ENCODE results near the gene PRORP. TPM values are rescaled to one million over a fixed set of nuclear protein-coding genes. Genes with fewer than 3 reads are reported as not detected.

Gene PRORP
- total RNA-seq, 4 donors from 2014 or later = 23.6 to 45.4 (median 42.3) TPM

- Histone ChIP-seq H3K4me1 (no peaks in the 10 kb centered on the region), H3K27me3 (no peaks in the 10 kb centered on the region), H3K4me3 (replicated peaks in 1 of 3) (no peak overlapping the region), H3K36me3 (no peaks in the 10 kb centered on the region), H3K27ac (no peak overlapping the region), H3K9me3 (no peaks in the 10 kb centered on the region)
- intact Hi-C loops (cut with DNase I) = no loop called here
- no peak for DNase-seq
- 75 to 87% methylated on average over 2 of the region's 2 CpGs for WGBS, 2 donors
- TF ChIP-seq CTCF (IDR thresholded peaks at IDR 0.05) (no peak), POLR2A (IDR thresholded peaks at IDR 0.05) (no peak)
Observed at GRCh38 chr14:35154016-35154415, 31.7 kb downstream of the PRORP start.

GRCh38 chr14:35155962-35156361, 33.6 kb downstream of the PRORP start:
- H3K9me3 ChIP-seq = no peaks in the 10 kb centered on the region
- no peak for TF ChIP-seq POLR2A (IDR thresholded peaks at IDR 0.05)
- TF ChIP-seq CTCF (IDR thresholded peaks at IDR 0.05) = no peak
- no peaks in the 10 kb centered on the region for H3K27me3 ChIP-seq
- H3K36me3 ChIP-seq = no peaks in the 10 kb centered on the region
- 31 to 54% methylated on average over 1 of the region's 1 CpG for WGBS, 2 donors
- no peak overlapping the region for H3K27ac ChIP-seq
- H3K4me3 ChIP-seq (replicated peaks in 1 of 3) = no peak overlapping the region
- intact Hi-C loops (cut with DNase I) = no loop called here
- no peak for DNase-seq
- peaks cover 0 to 7% of the 10 kb centered on the region in 2 donors for H3K4me1 ChIP-seq

- 94 to 99% methylated on average over 2 of the region's 2 CpGs for whole genome bisulfite sequencing, 2 donors
- H3K9me3 ChIP-seq = no peaks in the 10 kb centered on the region
- H3K27ac ChIP-seq = no peak overlapping the region
- DNase-seq = no peak
- TF ChIP-seq CTCF (IDR thresholded peaks at IDR 0.05) = no peak
- no peak for TF ChIP-seq POLR2A (IDR thresholded peaks at IDR 0.05)
- intact Hi-C loops (cut with DNase I) = no loop called here
- H3K4me3 ChIP-seq (replicated peaks in 1 of 3) = no peak overlapping the region
- H3K36me3 ChIP-seq = no peaks in the 10 kb centered on the region
- H3K4me1 ChIP-seq = peaks cover 0 to 7% of the 10 kb centered on the region in 2 donors
- H3K27me3 ChIP-seq = no peaks in the 10 kb centered on the region
Observed at GRCh38 chr14:35158491-35158890, 36.1 kb downstream of the PRORP start.

GRCh38 chr14:35158951-35159653, 36.8 kb downstream of the PRORP start:
- 78 to 79% methylated on average over 8 of the region's 8 CpGs for WGBS, 2 donors
- TF ChIP-seq POLR2A (IDR thresholded peaks at IDR 0.05) (no peak), CTCF (IDR thresholded peaks at IDR 0.05) (no peak)
- Histone ChIP-seq H3K4me1 (peaks cover 0 to 7% of the 10 kb centered on the region in 2 donors), H3K4me3 (replicated peaks in 1 of 3) (no peak overlapping the region), H3K27ac (no peak overlapping the region), H3K9me3 (no peaks in the 10 kb centered on the region), H3K27me3 (no peaks in the 10 kb centered on the region), H3K36me3 (no peaks in the 10 kb centered on the region)
- no peak for DNase-seq
- intact Hi-C loops (cut with DNase I) = no loop called here

GRCh38 chr14:35159742-35160409, 37.5 kb downstream of the PRORP start:
- H3K36me3 ChIP-seq = no peaks in the 10 kb centered on the region
- H3K4me3 ChIP-seq (replicated peaks in 1 of 3) = no peak overlapping the region
- DNase-seq = no peak
- no peaks in the 10 kb centered on the region for H3K27me3 ChIP-seq
- peaks cover 0 to 7% of the 10 kb centered on the region in 2 donors for H3K4me1 ChIP-seq
- TF ChIP-seq POLR2A (IDR thresholded peaks at IDR 0.05) (no peak), CTCF (IDR thresholded peaks at IDR 0.05) (no peak)
- 77 to 89% methylated on average over 6 of the region's 6 CpGs for WGBS, 2 donors
- H3K9me3 ChIP-seq = no peaks in the 10 kb centered on the region
- no peak overlapping the region for H3K27ac ChIP-seq
- intact Hi-C loops (cut with DNase I) = no loop called here

Measured in thyroid gland (tissue), 4 donors.